ENCODE results near the gene SESN2.

- no peak for TF ChIP-seq CBX3 (IDR thresholded peaks at IDR 0.05; ENCODE audit: low read depth)
- no peak for TF ChIP-seq TCF7L2 (IDR thresholded peaks at IDR 0.05; ENCODE audit: borderline replicate concordance, extremely low read depth, insufficient read depth, insufficient read length)
Observed at GRCh38 chr1:28314547-28314941, 55.2 kb downstream of the SESN2 start.
